Measurements from ENCODE around the gene FAM20B. TPM values are rescaled to one million over a fixed set of nuclear protein-coding genes. Genes with fewer than 3 reads are reported as not detected.
"Not testable (repeated sequence)": the region's sequence is repeated elsewhere in the genome, so short reads cannot be mapped to it uniquely, and the experiment has no call there.

The FAM20B gene
- total RNA-seq, 1 donor from 2014 or later: 33.8 TPM

GRCh38 chr1:179038528-179039281, 13.0 kb downstream of the FAM20B start:
- Histone ChIP-seq H3K79me2 (ENCODE audit: low read depth) (peaks cover 63% of the 10 kb centered on the region), H4K20me1 (ENCODE audit: low read depth) (peaks cover 2% of the 10 kb centered on the region), H3K27me3 (no peaks in the 10 kb centered on the region), H3K4me1 (peaks cover 9% of the 10 kb centered on the region), H3K4me2 (no peak overlapping the region), H3K36me3 (no peaks in the 10 kb centered on the region), H3F3A (ENCODE audit: low read depth) (no peaks in the 10 kb centered on the region), H3K27ac (no peak overlapping the region), H3K9ac (no peak overlapping the region), H3K9me3 (ENCODE audit: low read depth) (no peaks in the 10 kb centered on the region), H2AFZ (replicated peaks) (no peak overlapping the region), H3K4me3 (no peak overlapping the region)
- Mint-ChIP-seq H3K4me1 (peaks cover 11% of the 10 kb centered on the region), H3K36me3 (peaks cover 23% of the 10 kb centered on the region), H3K27ac (no peak overlapping the region), H3K4me3 (no peak overlapping the region), H3K27me3 (ENCODE audit: insufficient read depth, low read depth) (peaks cover 2% of the 10 kb centered on the region), H3K9me3 (peaks cover 20% of the 10 kb centered on the region)
- TF ChIP-seq EZH2 (IDR thresholded peaks at IDR 0.05) (no peak), EZH2phosphoT487 (IDR thresholded peaks at IDR 0.05) (no peak), CTCF (IDR thresholded peaks at IDR 0.05) (no peak)
- no peak for DNase-seq (ENCODE audit: low spot score)

- peaks cover 62% of the 10 kb centered on the region for H3K79me2 ChIP-seq (ENCODE audit: low read depth)
- not testable (repeated sequence) for H3K4me3 ChIP-seq; H3F3A ChIP-seq (ENCODE audit: low read depth)
These were observed 13.9 kb downstream of the FAM20B start for GRCh38 chr1:179039502-179040174.

GRCh38 chr1:179040175-179040551, 14.5 kb downstream of the FAM20B start:
- not testable (repeated sequence) for H3F3A ChIP-seq (ENCODE audit: low read depth); H3K36me3 ChIP-seq; H3K9me3 ChIP-seq (ENCODE audit: low read depth); H3K27me3 Mint-ChIP-seq (ENCODE audit: insufficient read depth, low read depth); H3K27ac ChIP-seq; H4K20me1 ChIP-seq (ENCODE audit: low read depth); DNase-seq (ENCODE audit: low spot score); H3K9ac ChIP-seq; H3K27ac Mint-ChIP-seq; H3K27me3 ChIP-seq; H3K4me1 ChIP-seq; H3K4me1 Mint-ChIP-seq; H2AFZ ChIP-seq (replicated peaks); H3K4me3 ChIP-seq; H3K4me2 ChIP-seq; H3K4me3 Mint-ChIP-seq
- Mint-ChIP-seq H3K36me3 (peaks cover 31% of the 10 kb centered on the region), H3K9me3 (peaks cover 24% of the 10 kb centered on the region)
- peaks cover 62% of the 10 kb centered on the region for H3K79me2 ChIP-seq (ENCODE audit: low read depth)

More at GRCh38 chr1:179039502-179040174, 13.9 kb downstream of the FAM20B start:
- not testable (repeated sequence) for H3K9ac ChIP-seq; H2AFZ ChIP-seq (replicated peaks); H3K27me3 Mint-ChIP-seq (ENCODE audit: insufficient read depth, low read depth); H4K20me1 ChIP-seq (ENCODE audit: low read depth); DNase-seq (ENCODE audit: low spot score); H3K27me3 ChIP-seq; H3K9me3 ChIP-seq (ENCODE audit: low read depth); H3K4me3 Mint-ChIP-seq; H3K27ac ChIP-seq; H3K4me2 ChIP-seq; H3K36me3 ChIP-seq; H3K4me1 ChIP-seq; H3K4me1 Mint-ChIP-seq; H3K27ac Mint-ChIP-seq
- peaks cover 24% of the 10 kb centered on the region for H3K9me3 Mint-ChIP-seq
- H3K36me3 Mint-ChIP-seq: peaks cover 29% of the 10 kb centered on the region

GRCh38 chr1:179042087-179042486, 16.4 kb downstream of the FAM20B start:
- no peaks in the 10 kb centered on the region for H3K9me3 ChIP-seq (ENCODE audit: low read depth)
- peaks cover 9% of the 10 kb centered on the region for H3K4me1 ChIP-seq
- Mint-ChIP-seq H3K27ac (no peak overlapping the region), H3K4me3 (no peak overlapping the region), H3K36me3 (peaks cover 27% of the 10 kb centered on the region), H3K4me1 (no peaks in the 10 kb centered on the region), H3K9me3 (peaks cover 27% of the 10 kb centered on the region), H3K27me3 (ENCODE audit: insufficient read depth, low read depth) (peaks cover 2% of the 10 kb centered on the region)
- no peak overlapping the region for H3K4me3 ChIP-seq
- no peak overlapping the region for H2AFZ ChIP-seq (replicated peaks)
- no peak for TF ChIP-seq EZH2phosphoT487 (IDR thresholded peaks at IDR 0.05)
- TF ChIP-seq CTCF (IDR thresholded peaks at IDR 0.05): no peak
- no peak for TF ChIP-seq EZH2 (IDR thresholded peaks at IDR 0.05)
- H3K4me2 ChIP-seq: no peak overlapping the region
- no peaks in the 10 kb centered on the region for H3K36me3 ChIP-seq
- no peaks in the 10 kb centered on the region for H3K27me3 ChIP-seq
- H3K79me2 ChIP-seq (ENCODE audit: low read depth): peaks cover 46% of the 10 kb centered on the region
- H3K27ac ChIP-seq: no peak overlapping the region
- no peaks in the 10 kb centered on the region for H4K20me1 ChIP-seq (ENCODE audit: low read depth)
- no peak overlapping the region for H3K9ac ChIP-seq
- no peak for DNase-seq (ENCODE audit: low spot score)
- no peaks in the 10 kb centered on the region for H3F3A ChIP-seq (ENCODE audit: low read depth)
